Skeletal muscle satellite cell (primary cell): Measurements from ENCODE around the gene CAV3. TPM values are rescaled to one million over a fixed set of nuclear protein-coding genes. Genes with fewer than 3 reads are reported as not detected.
"Not testable (repeated sequence)": the region's sequence is repeated elsewhere in the genome, so short reads cannot be mapped to it uniquely, and the experiment has no call there.

Experiments
- H3K27me3 ChIP-seq: 2 replicates; pipeline ENCODE4 v1.7.0; 2013; ENCODE audit warnings: low read length; ENCODE audit not compliant: control insufficient read depth, insufficient read depth
- H3K36me3 ChIP-seq: 2 replicates; pipeline ENCODE4 v1.7.0; 2013; ENCODE audit warnings: mild to moderate bottlenecking, control low read depth, low read length; ENCODE audit not compliant: insufficient read depth
- H3K4me1 ChIP-seq: 2 replicates; pipeline ENCODE4 v1.7.0; 2013; ENCODE audit warnings: low read length; ENCODE audit not compliant: control insufficient read depth, insufficient read depth
- H3K4me2 ChIP-seq: 2 replicates; pipeline ENCODE4 v1.7.0; 2013; ENCODE audit warnings: mild to moderate bottlenecking, low read length
- H3K4me3 ChIP-seq: 2 replicates; pipeline ENCODE4 v1.7.0; 2013; ENCODE audit warnings: low read length
- H3K9ac ChIP-seq: 2 replicates; pipeline ENCODE4 v1.7.0; 2013; ENCODE audit warnings: mild to moderate bottlenecking, low read depth, low read length, moderate library complexity
- H3K9me3 ChIP-seq: replicated peaks from 2 replicates; pipeline ENCODE4 v1.7.0; 2013; ENCODE audit warnings: mild to moderate bottlenecking, control low read depth, low read length
- total RNA-seq: library from RNA; depleted of rRNA; stranded (reverse); fragments of >200 nt; gene quantifications from 2 replicates; pipeline ENCODE4 v1.2.3, GENCODE V29; 2012; rRNA removed

The CAV3 gene
- 0.51 and 6.3 TPM in 2 replicates for total RNA-seq

DNA sequence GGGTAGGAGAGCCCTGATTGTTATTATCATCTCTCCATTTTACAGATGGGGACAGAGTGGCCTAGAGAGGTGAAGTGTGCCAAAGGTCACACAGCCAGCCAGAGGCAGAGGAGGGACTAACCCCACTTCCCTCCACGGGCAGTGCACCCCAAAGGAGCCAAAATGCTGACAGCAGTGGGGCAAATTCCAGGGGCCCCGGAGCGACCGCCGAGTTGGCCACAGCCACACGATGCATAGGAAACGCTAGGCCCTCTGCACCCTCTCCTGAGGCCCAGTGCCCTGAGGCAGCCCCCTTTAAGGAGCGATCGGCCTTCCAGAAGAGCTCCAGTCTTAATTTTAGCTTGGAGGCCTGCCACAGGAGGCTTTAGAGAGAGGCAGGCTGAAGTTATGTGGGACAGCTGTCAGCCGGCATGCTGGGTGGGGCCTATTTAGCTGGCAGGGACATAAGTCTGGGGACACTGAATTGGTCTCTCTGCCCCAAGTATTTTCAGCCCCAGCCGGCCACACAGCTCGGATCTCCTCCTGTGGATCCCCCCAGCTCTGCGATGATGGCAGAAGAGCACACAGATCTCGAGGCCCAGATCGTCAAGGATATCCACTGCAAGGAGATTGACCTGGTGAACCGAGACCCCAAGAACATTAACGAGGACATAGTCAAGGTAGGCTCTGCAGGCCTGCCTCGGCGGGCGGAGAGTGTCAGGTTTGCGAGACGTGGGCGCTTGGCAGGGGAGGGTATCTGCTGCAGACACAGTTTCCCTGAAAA is at the start of gene CAV3:
Gene CAV3, plus strand, starts transcription at position 471 of the 763 bp plus-strand sequence. Its CDS starts 75 bp downstream, at position 546.
- Histone ChIP-seq H3K36me3 (no peaks in the 10 kb centered on the region), H3K9me3 (no peaks in the 10 kb centered on the region), H3K4me3 (peak within 1 kb of the TSS; percentile 65), H3K4me2 (peak within 1 kb of the TSS; percentile 70), H3K9ac (peak within 1 kb of the TSS; percentile 80), H3K4me1 (peaks cover 24% of the 10 kb centered on the region), H3K27me3 (no peaks in the 10 kb centered on the region)

DNA sequence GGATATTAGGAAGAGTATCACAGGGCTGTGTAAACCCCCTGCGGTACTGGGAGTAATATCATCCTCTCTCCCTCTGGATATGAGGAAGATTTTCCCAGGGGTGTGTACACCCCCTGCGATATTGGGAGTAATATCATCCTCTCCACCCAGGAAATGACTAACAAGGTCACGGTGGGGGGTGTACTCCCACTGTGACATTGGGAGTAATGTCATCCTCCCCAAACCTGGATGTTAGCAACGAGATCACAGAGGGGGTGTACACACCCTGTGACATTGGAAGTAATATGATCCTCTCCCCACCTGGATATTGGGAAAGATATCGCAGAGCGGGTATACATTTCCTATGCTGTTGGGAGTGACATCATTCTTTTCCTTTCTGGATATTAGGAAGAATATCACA is 48.6 kb upstream of the CAV3 start:
- H3K9me3 ChIP-seq, H3K27me3 ChIP-seq, H3K4me2 ChIP-seq, H3K4me3 ChIP-seq, H3K36me3 ChIP-seq, H3K4me1 ChIP-seq, H3K9ac ChIP-seq: not testable (repeated sequence)

GRCh38 chr3:8691295-8691694 is 42.3 kb upstream of the CAV3 start:
- H3K36me3 ChIP-seq, H3K27me3 ChIP-seq, H3K9ac ChIP-seq, H3K9me3 ChIP-seq, H3K4me3 ChIP-seq, H3K4me1 ChIP-seq, H3K4me2 ChIP-seq: not testable (repeated sequence)

GRCh38 chr3:8702560-8702959 is 31.0 kb upstream of the CAV3 start:
- H3K4me1 ChIP-seq: no peaks in the 10 kb centered on the region
- no peak overlapping the region for H3K4me2 ChIP-seq
- peaks cover 18% of the 10 kb centered on the region for H3K9me3 ChIP-seq
- H3K36me3 ChIP-seq: no peaks in the 10 kb centered on the region
- H3K27me3 ChIP-seq: no peaks in the 10 kb centered on the region
- H3K4me3 ChIP-seq: no peak overlapping the region
- no peak overlapping the region for H3K9ac ChIP-seq

- no peak overlapping the region for H3K9ac ChIP-seq
- no peaks in the 10 kb centered on the region for H3K36me3 ChIP-seq
- no peaks in the 10 kb centered on the region for H3K27me3 ChIP-seq
- H3K4me3 ChIP-seq: no peak overlapping the region
- no peaks in the 10 kb centered on the region for H3K4me1 ChIP-seq
- peaks cover 18% of the 10 kb centered on the region for H3K9me3 ChIP-seq
- no peak overlapping the region for H3K4me2 ChIP-seq
These were observed 28.0 kb upstream of the CAV3 start for GRCh38 chr3:8705575-8705974.

- no peaks in the 10 kb centered on the region for H3K27me3 ChIP-seq
- no peak overlapping the region for H3K4me2 ChIP-seq
- no peaks in the 10 kb centered on the region for H3K36me3 ChIP-seq
- H3K4me1 ChIP-seq: peaks cover 23% of the 10 kb centered on the region
- H3K4me3 ChIP-seq: no peak overlapping the region
- H3K9me3 ChIP-seq: peaks cover 18% of the 10 kb centered on the region
- no peak overlapping the region for H3K9ac ChIP-seq
These were observed 24.3 kb upstream of the CAV3 start for GRCh38 chr3:8709287-8709686.

GRCh38 chr3:8709801-8710507 is 23.6 kb upstream of the CAV3 start:
- peaks cover 23% of the 10 kb centered on the region for H3K4me1 ChIP-seq
- H3K9ac ChIP-seq: no peak overlapping the region
- peaks cover 18% of the 10 kb centered on the region for H3K9me3 ChIP-seq
- no peak overlapping the region for H3K4me2 ChIP-seq
- no peak overlapping the region for H3K4me3 ChIP-seq
- H3K36me3 ChIP-seq: no peaks in the 10 kb centered on the region
- H3K27me3 ChIP-seq: no peaks in the 10 kb centered on the region

GRCh38 chr3:8712045-8712907 is 21.3 kb upstream of the CAV3 start:
- H3K36me3 ChIP-seq: no peaks in the 10 kb centered on the region
- peak overlapping the region; percentile 31 for H3K4me3 ChIP-seq
- peaks cover 23% of the 10 kb centered on the region for H3K4me1 ChIP-seq
- H3K9ac ChIP-seq: peak overlapping the region; percentile 61
- H3K27me3 ChIP-seq: no peaks in the 10 kb centered on the region
- peak overlapping the region; percentile 70 for H3K4me2 ChIP-seq
- no peaks in the 10 kb centered on the region for H3K9me3 ChIP-seq

DNA sequence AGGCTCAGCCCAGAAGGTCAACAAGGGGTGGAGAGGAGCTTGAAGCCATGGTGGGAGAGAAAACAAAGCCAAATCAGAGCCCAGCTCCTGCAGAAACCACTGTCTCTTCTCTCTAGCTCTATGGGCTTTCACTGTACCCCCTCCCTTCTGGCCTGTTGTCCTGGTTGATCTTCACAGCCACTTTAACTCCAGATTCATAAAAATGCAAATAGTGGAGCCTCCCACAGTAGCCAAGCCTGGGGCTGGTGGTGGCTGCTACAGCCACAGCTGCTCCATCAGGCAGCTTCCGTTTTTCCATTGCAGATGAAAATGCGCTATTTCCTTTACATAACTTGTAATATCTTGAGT is 20.7 kb upstream of the CAV3 start:
- H3K4me2 ChIP-seq: peak overlapping the region; percentile 70

GRCh38 chr3:8713901-8714759 is 19.5 kb upstream of the CAV3 start:
- H3K9ac ChIP-seq: no peak overlapping the region
- H3K27me3 ChIP-seq: no peaks in the 10 kb centered on the region
- no peaks in the 10 kb centered on the region for H3K36me3 ChIP-seq
- no peak overlapping the region for H3K4me3 ChIP-seq
- peaks cover 23% of the 10 kb centered on the region for H3K4me1 ChIP-seq
- H3K4me2 ChIP-seq: no peak overlapping the region
- H3K9me3 ChIP-seq: no peaks in the 10 kb centered on the region

More for the DNA sequence above, 20.7 kb upstream of the CAV3 start:
- Histone ChIP-seq H3K4me1 (peaks cover 23% of the 10 kb centered on the region), H3K9ac (peak overlapping the region; percentile 38), H3K4me3 (no peak overlapping the region), H3K9me3 (no peaks in the 10 kb centered on the region), H3K36me3 (no peaks in the 10 kb centered on the region), H3K27me3 (no peaks in the 10 kb centered on the region)

GRCh38 chr3:8715757-8716156 is 17.8 kb upstream of the CAV3 start:
- not testable (repeated sequence) for H3K9me3 ChIP-seq, H3K27me3 ChIP-seq, H3K4me3 ChIP-seq, H3K36me3 ChIP-seq, H3K4me2 ChIP-seq, H3K9ac ChIP-seq
- H3K4me1 ChIP-seq: peaks cover 23% of the 10 kb centered on the region
